ENCODE measurements around the gene GLP1R. TPM values are rescaled to one million over a fixed set of nuclear protein-coding genes. Genes with fewer than 3 reads are reported as not detected.

GLP1R gene
- polyA plus RNA-seq, 1 of the 3 experiments (the other 2 are of a cell fraction) = not detected

DNA sequence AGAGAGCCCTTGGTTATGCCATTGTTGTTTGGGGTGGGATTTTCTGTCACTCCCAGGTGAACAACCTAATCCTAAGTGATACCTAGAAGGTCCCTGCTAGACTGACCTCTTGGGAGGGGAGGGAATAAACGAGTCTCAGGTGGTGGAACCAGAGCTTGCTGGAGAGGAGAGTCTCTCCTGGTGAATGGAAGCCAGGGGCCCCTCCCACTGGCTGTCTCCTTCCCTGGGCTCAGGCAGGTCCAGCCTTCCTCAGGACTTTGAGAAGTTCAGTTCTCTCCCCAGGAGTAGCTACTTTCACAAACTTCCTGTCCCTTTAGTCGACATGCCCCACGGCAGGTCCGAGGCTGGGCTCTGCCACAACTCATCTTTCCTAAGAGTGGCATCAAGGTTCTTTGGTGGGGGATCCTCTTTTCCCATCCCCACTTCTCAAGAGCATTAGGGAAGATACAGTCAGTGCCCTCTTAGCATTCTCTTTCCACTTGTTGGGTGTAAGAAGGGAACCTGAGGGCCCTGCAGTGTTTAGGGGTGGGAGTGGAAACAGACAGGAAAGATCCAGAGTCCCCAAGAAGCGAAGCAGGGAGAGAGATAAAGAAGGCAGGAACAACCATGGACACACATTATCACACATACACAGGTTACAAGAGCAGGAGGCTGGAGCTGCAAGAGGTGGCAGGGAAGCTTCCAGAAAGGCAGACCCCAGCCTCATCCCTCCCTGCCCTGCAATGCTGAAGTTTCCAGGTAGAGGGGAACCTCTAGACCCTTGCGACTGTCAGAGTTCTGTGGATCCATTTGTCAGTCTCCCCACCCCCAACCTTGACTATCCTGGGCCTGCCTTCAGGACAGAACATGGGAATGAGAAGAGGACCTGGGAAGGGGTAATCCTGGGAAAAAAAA is 900 bp upstream of the GLP1R start:
- H3K9ac ChIP-seq = no peak overlapping the region
- H2AFZ ChIP-seq (ENCODE audit: low read depth) = no peak overlapping the region
- H3K9me3 ChIP-seq = no peaks in the 10 kb centered on the region
- peaks cover 17% of the 10 kb centered on the region; the same call in 1 of the 2 replicates for H3K27me3 ChIP-seq (ENCODE audit: insufficient read depth)
- H3K36me3 ChIP-seq (replicated peaks in 1 of 2; ENCODE audit: control insufficient read depth in 1 of 2, insufficient read depth in 2 of 2, low read length in 1 of 2) = no peaks in the 10 kb centered on the region
- H3K27ac ChIP-seq (ENCODE audit: low read depth in 2 of 2, low read length in 1 of 2) = no peak overlapping the region
- WGBS (ENCODE audit: low lambda C conversion rate) = 53% methylated on average over 6 of the region's 6 CpGs
- H3K4me2 ChIP-seq = no peak overlapping the region
- CTCF ChIA-PET = interaction anchor here (1.0 to 1.3 kb wide), 3 partner anchors 10 to 38 kb away, joined by 3 to 4 read pairs (median 3); no protein-coding TSS in a partner anchor
- H4K20me1 ChIP-seq (ENCODE audit: insufficient read depth) = no peaks in the 10 kb centered on the region
- no peak overlapping the region for H3K4me3 ChIP-seq (ENCODE audit: low read depth in 2 of 2, low read length in 1 of 2)
- TF ChIP-seq JUND (IDR thresholded peaks at IDR 0.05) (no peak), EZH2phosphoT487 (IDR thresholded peaks at IDR 0.05; ENCODE audit: borderline replicate concordance, low read depth) (no peak), TAF1 (IDR thresholded peaks at IDR 0.05; ENCODE audit: borderline replicate concordance, low read depth, low read length) (no peak), RFX5 (IDR thresholded peaks at IDR 0.05; ENCODE audit: low read length) (no peak), YY1 (IDR thresholded peaks at IDR 0.05; ENCODE audit: low read depth) (no peak), RXRA (IDR thresholded peaks at IDR 0.05; ENCODE audit: borderline replicate concordance, low read depth) (no peak), FOXJ3 (CRISPR knock-in tag; IDR thresholded peaks at IDR 0.05) (no peak), NFIC (IDR thresholded peaks at IDR 0.05; ENCODE audit: borderline replicate concordance) (no peak), GATA2 (CRISPR knock-in tag; IDR thresholded peaks at IDR 0.05) (no peak), CHD2 (IDR thresholded peaks at IDR 0.05; ENCODE audit: low read length, partially characterized antibody) (no peak), TEAD4 (IDR thresholded peaks at IDR 0.05; ENCODE audit: borderline replicate concordance, insufficient read depth) (no peak), SMC3 (IDR thresholded peaks at IDR 0.05; ENCODE audit: low read depth, low read length) (no peak)
- TF ChIP-seq, protein P1, sequence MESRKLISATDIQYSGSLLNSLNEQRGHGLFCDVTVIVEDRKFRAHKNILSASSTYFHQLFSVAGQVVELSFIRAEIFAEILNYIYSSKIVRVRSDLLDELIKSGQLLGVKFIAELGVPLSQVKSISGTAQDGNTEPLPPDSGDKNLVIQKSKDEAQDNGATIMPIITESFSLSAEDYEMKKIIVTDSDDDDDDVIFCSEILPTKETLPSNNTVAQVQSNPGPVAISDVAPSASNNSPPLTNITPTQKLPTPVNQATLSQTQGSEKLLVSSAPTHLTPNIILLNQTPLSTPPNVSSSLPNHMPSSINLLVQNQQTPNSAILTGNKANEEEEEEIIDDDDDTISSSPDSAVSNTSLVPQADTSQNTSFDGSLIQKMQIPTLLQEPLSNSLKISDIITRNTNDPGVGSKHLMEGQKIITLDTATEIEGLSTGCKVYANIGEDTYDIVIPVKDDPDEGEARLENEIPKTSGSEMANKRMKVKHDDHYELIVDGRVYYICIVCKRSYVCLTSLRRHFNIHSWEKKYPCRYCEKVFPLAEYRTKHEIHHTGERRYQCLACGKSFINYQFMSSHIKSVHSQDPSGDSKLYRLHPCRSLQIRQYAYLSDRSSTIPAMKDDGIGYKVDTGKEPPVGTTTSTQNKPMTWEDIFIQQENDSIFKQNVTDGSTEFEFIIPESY (IDR thresholded peaks at IDR 0.05; ENCODE audit: borderline replicate concordance, low read depth) = no peak
- TF ChIP-seq, protein P2, sequence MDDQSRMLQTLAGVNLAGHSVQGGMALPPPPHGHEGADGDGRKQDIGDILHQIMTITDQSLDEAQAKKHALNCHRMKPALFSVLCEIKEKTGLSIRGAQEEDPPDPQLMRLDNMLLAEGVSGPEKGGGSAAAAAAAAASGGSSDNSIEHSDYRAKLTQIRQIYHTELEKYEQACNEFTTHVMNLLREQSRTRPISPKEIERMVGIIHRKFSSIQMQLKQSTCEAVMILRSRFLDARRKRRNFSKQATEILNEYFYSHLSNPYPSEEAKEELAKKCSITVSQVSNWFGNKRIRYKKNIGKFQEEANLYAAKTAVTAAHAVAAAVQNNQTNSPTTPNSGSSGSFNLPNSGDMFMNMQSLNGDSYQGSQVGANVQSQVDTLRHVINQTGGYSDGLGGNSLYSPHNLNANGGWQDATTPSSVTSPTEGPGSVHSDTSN (IDR thresholded peaks at IDR 0.05) = no peak
- TF ChIP-seq, protein P3, sequence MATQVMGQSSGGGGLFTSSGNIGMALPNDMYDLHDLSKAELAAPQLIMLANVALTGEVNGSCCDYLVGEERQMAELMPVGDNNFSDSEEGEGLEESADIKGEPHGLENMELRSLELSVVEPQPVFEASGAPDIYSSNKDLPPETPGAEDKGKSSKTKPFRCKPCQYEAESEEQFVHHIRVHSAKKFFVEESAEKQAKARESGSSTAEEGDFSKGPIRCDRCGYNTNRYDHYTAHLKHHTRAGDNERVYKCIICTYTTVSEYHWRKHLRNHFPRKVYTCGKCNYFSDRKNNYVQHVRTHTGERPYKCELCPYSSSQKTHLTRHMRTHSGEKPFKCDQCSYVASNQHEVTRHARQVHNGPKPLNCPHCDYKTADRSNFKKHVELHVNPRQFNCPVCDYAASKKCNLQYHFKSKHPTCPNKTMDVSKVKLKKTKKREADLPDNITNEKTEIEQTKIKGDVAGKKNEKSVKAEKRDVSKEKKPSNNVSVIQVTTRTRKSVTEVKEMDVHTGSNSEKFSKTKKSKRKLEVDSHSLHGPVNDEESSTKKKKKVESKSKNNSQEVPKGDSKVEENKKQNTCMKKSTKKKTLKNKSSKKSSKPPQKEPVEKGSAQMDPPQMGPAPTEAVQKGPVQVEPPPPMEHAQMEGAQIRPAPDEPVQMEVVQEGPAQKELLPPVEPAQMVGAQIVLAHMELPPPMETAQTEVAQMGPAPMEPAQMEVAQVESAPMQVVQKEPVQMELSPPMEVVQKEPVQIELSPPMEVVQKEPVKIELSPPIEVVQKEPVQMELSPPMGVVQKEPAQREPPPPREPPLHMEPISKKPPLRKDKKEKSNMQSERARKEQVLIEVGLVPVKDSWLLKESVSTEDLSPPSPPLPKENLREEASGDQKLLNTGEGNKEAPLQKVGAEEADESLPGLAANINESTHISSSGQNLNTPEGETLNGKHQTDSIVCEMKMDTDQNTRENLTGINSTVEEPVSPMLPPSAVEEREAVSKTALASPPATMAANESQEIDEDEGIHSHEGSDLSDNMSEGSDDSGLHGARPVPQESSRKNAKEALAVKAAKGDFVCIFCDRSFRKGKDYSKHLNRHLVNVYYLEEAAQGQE (IDR thresholded peaks at IDR 0.05; ENCODE audit: low read depth, low read length) = no peak
- TF ChIP-seq, protein P4, sequence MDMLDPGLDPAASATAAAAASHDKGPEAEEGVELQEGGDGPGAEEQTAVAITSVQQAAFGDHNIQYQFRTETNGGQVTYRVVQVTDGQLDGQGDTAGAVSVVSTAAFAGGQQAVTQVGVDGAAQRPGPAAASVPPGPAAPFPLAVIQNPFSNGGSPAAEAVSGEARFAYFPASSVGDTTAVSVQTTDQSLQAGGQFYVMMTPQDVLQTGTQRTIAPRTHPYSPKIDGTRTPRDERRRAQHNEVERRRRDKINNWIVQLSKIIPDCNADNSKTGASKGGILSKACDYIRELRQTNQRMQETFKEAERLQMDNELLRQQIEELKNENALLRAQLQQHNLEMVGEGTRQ (IDR thresholded peaks at IDR 0.05; ENCODE audit: borderline replicate concordance, low read depth, low read length) = no peak
- peaks cover 0 to 4% of the 10 kb centered on the region in 2 experiments; a peak in 1 of 4 replicates for H3K4me1 ChIP-seq (ENCODE audit: control insufficient read depth in 1 of 2, insufficient read depth in 2 of 2, low read depth in 1 of 2, low read length in 1 of 2)
- no peaks in the 10 kb centered on the region for H3K9me2 ChIP-seq
- POLR2A ChIA-PET = no interaction called here
- no peaks in the 10 kb centered on the region for H3F3A ChIP-seq (replicated peaks; ENCODE audit: insufficient read depth)
- DNase-seq = no peak
- no peaks in the 10 kb centered on the region for H3K79me2 ChIP-seq (ENCODE audit: insufficient read depth)

Data from SK-N-SH (cell line).